Occipital lobe (tissue), 2 donors: ENCODE results near the gene PHACTR1. TPM values are rescaled to one million over a fixed set of nuclear protein-coding genes. Genes with fewer than 3 reads are reported as not detected.
A peak's percentile ranks its signal among the peaks of the same experiment; 100 is the strongest.
"Not testable (repeated sequence)": the region's sequence is repeated elsewhere in the genome, so short reads cannot be mapped to it uniquely, and the experiment has no call there.

Experiments used
- DNase-seq: peaks from one replicate; lab custom pipeline; 2025; lab: John Stamatoyannopoulos, UW
- total RNA-seq: library from RNA; depleted of rRNA; stranded (reverse); fragments of >200 nt; gene quantifications from one replicate; pipeline ENCODE4 v1.2.3, GENCODE V29; 2014

PHACTR1 gene
- total RNA-seq, 1 donor from 2014 or later, result 40.7 TPM

GRCh38 chr6:12749531-12750379 is 33.2 kb downstream of the PHACTR1 start:
- no peak for DNase-seq

- no peak for DNase-seq
These were observed 33.8 kb downstream of the PHACTR1 start for GRCh38 chr6:12750416-12750815.

GRCh38 chr6:12751694-12752325 is 35.2 kb downstream of the PHACTR1 start:
- DNase-seq, result no peak

DNA sequence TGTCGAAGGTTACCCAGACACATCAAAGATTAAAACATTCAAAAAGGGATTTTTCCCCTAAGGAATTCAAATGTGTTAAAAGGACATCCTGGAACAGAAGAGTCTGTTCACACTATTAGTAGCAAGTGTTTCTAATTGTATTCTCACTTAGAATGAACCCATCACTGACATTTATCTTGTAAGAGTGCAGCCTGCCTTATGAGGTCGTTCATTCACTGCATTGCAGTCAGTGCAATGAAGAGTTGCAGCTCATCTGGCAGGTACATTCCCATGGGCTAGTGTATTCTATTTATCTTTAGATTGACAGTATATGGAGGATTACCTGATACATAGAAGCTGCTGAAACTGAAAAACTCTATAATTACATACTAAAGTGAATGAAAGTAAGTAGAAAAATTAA is 36.5 kb downstream of the PHACTR1 start:
- no peak for DNase-seq

DNA sequence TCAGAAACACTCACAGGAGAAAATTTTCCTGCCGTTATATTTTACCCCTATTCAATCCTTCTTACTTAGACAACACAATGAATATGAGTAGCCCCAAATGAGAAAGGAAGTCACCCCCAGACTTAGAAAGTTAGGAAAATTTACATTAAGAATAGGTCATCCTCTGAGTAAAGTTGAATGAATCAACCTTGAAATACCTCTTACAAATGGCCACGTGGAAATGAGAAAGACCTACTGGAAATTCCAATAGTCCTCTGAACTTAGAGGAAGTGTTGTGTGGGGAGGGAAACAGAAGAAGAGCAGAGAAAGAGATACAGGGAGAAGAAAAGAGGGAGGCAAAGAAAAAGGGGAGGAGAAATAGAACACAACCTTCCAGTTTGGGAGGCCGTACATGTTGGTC is 43.7 kb downstream of the PHACTR1 start:
- no peak for DNase-seq

DNA sequence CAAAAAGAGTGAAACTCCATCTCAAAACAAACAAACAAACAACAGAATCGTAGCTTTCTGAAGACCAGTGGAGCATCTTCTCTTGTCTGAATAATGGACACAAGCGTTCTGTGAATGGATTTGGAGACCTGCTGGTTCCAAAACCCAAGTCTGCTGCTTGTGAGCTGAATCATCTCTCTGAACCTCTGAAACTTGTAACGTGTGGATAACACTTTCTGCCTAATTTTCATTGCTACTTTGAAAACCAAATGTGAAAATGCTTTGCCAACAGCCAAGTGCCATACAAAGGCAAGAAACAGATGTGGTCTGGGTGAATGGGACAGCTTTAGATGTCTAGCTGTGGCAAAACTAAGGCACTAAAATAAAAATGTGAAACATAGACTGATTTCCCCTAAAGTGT is 44.3 kb downstream of the PHACTR1 start:
- no peak for DNase-seq

- no peak for DNase-seq
These were observed 45.0 kb downstream of the PHACTR1 start for GRCh38 chr6:12761376-12762115.

DNA sequence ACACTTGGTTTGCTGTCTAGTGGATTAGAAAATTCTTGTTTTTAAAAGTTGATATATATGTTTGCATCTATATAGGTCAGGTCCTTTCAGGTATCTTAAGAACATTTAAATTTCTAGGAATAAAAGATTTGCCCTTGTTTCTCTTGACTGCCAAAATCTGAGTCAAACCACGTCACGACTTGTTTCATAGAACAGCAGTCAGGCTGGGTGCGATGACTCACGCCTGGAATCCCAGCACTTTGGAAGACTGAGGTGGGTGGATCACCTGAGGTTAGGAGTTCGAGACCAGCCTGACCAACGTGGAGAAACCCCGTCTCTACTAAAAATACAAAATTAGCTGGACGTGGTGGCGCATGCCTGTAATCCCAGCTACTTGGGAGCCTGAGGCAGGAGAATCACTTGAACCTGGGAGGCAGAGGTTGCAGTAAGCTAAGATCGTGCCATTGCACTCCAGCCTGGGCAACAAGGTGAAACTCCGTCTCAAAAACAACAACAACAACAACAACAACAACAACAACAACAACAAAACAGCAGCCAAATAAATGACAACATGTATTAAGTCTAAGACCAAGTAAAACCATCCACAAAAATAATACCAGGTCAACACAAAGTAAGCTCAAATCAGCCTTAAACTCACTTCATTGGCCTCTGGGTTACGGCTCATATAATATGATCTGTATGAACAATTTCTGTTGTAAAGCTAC is 46.3 kb downstream of the PHACTR1 start:
- not testable (repeated sequence) for DNase-seq

DNA sequence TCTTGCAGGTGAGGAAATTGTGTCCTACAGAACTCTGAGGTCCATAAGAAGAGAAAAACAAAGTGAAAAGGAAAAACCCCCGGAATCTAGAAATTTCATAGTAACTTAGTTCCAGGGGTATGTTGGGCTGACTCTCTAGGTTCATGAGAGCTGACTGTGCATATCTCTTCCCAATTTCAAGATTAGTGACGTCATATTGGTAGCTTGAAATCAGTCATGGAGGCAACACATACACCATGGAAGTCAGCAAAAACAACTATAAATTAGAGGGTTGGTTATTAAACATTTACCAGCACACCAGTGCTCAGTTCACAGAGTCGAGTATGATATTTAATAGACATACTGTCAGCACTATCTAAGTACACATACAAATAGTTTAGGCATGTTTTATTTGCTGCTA is 49.8 kb downstream of the PHACTR1 start:
- DNase-seq, result no peak

DNA sequence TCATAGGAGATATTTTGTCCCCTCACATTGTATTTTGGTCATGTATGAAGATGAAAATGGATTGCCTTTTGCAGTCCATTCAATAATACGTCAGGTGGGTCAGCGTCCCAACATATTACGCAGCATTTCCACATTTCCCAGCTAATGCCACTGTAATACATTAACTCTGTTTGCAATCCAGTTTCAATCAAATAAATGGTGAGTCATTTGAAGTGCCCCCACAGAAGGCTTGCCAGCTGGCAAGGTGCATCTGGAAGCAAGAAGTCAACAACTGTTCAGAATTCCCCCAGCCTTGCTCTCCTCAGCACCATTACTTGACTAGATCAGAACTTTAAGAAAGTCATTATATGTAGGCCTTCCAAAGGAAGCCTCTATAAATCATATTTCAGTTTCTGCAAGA is 50.4 kb downstream of the PHACTR1 start:
- DNase-seq, result no peak

DNA sequence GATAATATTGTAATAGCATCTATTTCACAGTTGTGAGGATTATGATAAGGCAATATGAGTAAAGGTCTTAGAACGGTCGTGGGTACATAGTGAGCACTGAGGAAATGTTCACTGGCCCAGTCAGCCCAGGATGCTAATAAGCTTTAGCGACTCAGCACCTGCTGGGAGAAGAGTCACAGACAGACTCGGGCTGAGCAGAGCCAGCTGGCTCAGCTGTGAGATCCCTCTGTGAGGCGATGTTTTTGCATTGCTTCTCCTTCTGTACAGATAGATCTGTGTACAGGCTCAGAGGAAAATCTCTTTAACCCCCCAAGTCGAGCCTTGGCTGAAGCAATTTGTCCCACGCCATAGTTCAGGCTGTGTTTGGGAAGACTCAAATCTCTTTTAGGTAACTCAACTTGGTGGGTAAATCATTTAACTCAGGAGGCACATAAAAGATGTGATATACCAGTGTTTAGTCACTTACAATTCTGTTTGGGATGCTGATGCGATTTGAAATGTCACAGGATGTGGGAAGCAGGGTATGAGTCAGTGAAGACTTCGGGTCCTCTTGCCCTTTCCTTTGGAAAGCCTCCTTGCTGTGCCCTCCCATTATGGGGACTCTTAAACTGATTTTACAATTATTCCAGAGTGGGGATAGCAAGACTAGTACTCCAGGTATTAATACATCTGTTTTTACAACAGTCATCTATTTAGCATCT is 53.1 kb downstream of the PHACTR1 start:
- DNase-seq, result peak; percentile 24

GRCh38 chr6:12772416-12772815 is 55.8 kb downstream of the PHACTR1 start:
- no peak for DNase-seq

GRCh38 chr6:12776291-12776690 is 59.7 kb downstream of the PHACTR1 start:
- no peak for DNase-seq

GRCh38 chr6:12779772-12780171 is 63.2 kb downstream of the PHACTR1 start:
- DNase-seq, result no peak

DNA sequence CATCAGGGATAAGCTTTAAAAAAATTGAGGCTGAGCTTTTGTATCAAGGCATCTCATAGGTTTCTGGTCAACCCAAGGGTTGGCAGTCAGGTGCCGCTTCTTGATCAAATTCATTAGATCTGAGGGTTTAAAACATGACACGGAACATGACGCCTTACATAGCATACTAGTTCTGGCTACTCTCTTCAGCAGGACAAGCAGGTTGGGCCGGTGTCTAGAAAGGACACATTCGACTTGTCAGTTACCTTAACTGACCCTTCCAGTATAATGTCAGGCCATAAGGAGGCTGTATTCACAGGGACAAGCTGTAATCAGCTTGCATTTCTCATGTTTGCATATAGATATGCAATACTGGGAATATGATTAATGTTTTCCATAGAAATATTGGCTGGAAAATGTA is 65.6 kb downstream of the PHACTR1 start:
- no peak for DNase-seq

DNA sequence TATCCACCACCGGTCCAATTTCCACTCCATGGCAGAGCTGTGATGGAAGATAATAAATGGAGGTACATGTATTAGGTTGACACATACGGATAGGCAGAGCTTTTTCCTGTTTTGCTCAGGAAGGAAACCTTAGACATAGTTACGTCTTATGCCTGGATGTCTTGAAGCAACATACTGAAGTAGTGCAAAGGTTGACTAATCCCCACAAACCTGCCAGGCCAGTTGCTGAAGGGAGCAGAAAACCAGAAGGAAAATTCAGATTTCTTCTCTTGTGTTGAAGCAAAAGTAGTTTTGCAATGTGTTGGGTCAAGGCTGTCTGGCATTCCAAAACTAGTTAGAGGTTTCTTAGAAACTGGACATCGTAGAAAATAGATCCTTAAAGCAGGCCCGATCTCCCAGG is 68.7 kb downstream of the PHACTR1 start:
- DNase-seq, result no peak

DNA sequence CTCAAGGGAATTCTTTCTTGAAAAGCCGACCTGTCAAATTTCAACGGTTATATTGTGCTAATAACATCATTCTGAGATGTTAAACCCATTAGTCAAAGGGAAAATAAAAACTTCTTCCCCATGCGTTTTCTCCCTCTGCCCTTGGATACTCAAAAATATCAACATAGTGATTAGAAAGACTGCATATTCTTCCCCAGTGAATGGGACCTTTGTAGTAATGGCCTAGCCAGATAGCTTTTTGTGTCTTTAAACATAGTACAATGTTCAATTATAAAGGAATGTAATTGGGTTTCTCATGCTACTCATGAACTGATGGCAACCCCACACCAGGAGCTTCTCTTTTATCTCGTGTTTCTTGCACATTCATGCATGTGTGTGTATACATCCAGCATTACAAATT is 69.4 kb downstream of the PHACTR1 start:
- DNase-seq, result no peak

- DNase-seq, result no peak
These were observed 74.8 kb downstream of the PHACTR1 start for GRCh38 chr6:12791371-12791770.

- no peak for DNase-seq
These were observed 81.8 kb downstream of the PHACTR1 start for GRCh38 chr6:12798326-12798725.

- no peak for DNase-seq
These were observed 83.6 kb downstream of the PHACTR1 start for GRCh38 chr6:12800120-12800519.

DNA sequence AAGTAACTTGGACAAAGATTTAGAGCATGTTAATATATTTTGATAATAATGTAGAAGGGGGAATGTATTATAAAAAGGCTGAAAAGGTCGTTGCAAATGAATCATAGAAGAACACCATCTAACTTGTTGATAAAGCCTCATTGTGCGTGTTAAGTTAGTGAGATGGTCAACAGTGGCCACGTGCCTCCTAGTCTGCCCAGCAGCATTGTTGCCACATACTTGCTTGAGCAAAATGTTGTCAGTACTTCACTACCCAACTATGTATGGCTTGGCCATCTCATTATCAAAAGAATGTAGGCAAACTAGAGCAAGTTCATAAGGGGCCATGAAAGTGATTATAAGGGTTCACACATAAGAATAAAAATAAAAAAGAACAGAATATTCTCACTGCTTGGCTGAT is 84.6 kb downstream of the PHACTR1 start:
- DNase-seq, result no peak
